ENCODE measurements around the gene C18orf32.
A peak's percentile ranks its signal among the peaks of the same experiment; 100 is the strongest.
"Not testable (repeated sequence)": the region's sequence is repeated elsewhere in the genome, so short reads cannot be mapped to it uniquely, and the experiment has no call there.

The C18orf32 gene

DNA sequence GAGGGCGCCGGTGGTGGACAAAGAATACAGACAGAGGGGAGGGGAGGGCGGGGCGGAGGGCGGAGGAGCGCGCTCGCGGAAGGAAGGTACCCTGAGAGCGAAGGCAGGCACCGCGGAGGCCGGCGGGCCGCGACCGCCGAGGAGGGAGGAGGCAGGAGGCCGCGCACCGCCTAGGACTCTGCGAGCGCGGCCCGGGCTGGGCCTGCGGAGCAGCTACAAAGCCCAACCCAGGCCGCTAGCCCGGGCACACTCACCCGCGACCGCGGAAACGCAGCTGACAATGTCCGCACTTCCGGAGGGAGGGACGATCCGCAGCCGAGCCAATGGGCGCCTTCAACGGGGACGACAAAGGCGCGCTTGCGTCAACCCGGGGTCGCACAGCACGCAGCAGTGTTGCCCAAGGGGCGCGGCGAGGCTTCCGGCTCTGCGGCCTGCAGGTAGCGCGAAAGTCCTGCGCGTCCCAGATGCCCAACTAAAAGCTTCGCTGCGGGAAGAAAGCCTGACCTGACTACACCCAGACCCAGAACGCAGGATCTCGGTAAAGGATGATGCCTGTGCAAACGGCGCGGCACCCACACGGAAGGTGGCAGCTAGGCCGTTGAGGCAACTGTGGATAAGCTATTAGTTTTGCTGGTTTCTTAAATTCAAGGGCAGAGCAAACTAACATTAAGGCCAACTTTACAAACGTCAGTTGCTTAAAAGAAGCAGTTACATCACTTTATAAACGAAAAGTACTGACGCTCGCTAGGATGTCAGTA is at the start of gene C18orf32:
C18orf32 (minus strand) TSS at position 282 of the 758 bp plus-strand sequence. CDS start 3,486 bp downstream, outside the sequence.
- no peaks in the 10 kb centered on the region for H3K9me3 Mint-ChIP-seq
- no peaks in the 10 kb centered on the region for H3K27me3 Mint-ChIP-seq
- peaks cover 48% of the 10 kb centered on the region for H3K36me3 Mint-ChIP-seq
- peaks cover 58% of the 10 kb centered on the region for H3K4me1 Mint-ChIP-seq
- H3K27ac Mint-ChIP-seq = peak within 1 kb of the TSS; percentile 91
- peak within 1 kb of the TSS; percentile 92 for H3K4me3 Mint-ChIP-seq

DNA sequence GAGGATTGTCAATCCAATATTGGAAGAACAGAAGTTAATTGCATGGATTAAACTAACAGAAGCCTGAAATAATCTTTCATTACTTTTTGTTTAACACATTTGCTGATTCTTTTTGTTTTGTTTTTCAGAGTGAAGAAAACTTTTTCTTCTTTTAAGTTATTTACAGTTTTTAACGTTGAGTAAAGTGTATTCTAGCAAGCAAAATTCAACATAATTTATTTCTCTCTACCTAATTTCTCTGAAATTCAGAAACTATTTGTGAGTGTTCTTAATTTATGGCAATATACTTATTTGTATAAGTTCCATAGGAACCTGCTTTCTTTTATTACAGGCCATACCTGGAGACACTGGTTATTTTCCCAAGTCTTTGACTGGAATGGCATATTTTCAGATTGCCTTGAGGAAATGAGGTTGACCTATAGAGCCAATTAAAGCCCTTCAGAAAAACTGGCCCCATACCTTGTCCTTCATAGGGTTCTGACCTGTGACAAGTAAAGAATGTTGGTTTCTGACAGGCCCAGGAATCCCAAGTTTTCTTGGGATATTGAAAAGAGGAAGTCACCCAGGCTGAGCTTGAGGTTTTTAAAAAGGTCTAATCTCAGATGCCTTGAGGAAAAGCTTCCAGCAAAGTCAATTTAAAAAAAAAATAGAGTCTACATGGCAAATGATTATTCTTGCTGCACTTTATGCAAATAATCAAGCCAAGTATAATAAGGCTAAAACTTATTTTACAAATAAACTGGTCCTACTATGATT is 48.0 kb upstream of the C18orf32 start:
- Mint-ChIP-seq H3K9me3 (no peaks in the 10 kb centered on the region), H3K4me1 (no peaks in the 10 kb centered on the region), H3K4me3 (no peak overlapping the region)

DNA sequence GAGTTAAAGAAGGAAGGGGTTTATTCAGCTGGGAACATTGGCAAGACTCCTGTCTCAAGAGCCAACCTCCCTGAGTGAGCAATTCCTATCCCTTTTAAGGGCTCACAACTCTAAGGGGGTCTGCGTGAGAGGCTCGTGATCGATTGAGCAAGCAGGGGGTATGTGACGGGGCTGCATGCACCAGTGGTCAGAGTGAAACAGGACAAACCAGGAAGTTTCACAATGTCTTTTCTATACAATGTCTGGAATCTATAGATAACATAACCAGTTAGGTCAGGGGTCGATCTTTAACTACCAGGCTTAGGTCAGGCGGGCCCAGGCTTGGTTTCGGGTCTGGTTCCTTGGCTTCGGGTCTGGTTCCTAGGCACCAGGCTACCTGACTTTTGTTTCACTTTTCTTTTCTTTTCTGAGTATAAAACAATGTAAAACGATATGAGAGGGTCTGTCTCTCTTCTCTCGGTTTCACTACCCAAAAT is 44.7 kb upstream of the C18orf32 start:
- no peaks in the 10 kb centered on the region for H3K4me1 Mint-ChIP-seq
- peaks cover 4% of the 10 kb centered on the region for H3K27me3 Mint-ChIP-seq
- no peaks in the 10 kb centered on the region for H3K9me3 Mint-ChIP-seq
- no peak overlapping the region for H3K4me3 Mint-ChIP-seq
- no peaks in the 10 kb centered on the region for H3K36me3 Mint-ChIP-seq
- H3K27ac Mint-ChIP-seq = no peak overlapping the region

More for the DNA sequence above, 48.0 kb upstream of the C18orf32 start:
- H3K27me3 Mint-ChIP-seq = peaks cover 4% of the 10 kb centered on the region
- no peak overlapping the region for H3K27ac Mint-ChIP-seq
- no peaks in the 10 kb centered on the region for H3K36me3 Mint-ChIP-seq

- Mint-ChIP-seq H3K4me3 (no peak overlapping the region), H3K9me3 (no peaks in the 10 kb centered on the region), H3K36me3 (no peaks in the 10 kb centered on the region), H3K27me3 (peaks cover 3% of the 10 kb centered on the region), H3K27ac (no peak overlapping the region), H3K4me1 (no peaks in the 10 kb centered on the region)
Measured at GRCh38 chr18:49529596-49529995, 42.6 kb upstream of the C18orf32 start.

DNA sequence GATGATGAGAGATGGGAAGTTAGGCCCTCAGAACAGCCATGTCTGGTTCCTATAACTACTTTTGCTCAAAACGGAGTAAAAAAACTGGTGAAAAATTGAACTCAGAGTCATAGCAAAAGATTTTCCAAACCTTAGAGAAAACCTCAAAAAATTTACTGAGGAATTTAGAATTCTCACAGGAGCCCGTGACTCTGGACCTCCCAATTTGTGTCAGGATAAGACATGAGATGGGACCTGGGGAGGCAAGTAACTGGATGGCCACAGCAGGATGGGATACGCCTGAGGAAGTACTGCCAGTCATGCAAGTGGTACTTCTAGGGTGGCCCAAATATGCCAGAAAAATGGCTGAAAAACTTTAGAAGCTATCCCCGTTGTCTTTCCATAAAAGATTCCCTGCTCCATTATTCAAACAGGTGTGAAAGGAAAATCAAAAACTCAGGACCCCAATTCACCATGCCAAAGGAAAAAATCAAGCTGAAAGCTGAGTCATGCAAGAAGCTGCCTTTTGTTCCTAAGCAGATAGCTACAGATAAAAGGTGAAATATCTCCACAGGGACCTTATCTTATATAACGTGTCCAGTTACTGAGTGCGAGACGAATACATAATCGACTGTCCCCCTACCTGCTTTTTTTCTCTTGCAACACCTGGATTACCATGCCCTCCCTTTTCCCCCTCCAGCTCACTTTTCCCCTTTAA is 40.7 kb upstream of the C18orf32 start:
- peaks cover 3% of the 10 kb centered on the region for H3K27me3 Mint-ChIP-seq
- H3K4me1 Mint-ChIP-seq = no peaks in the 10 kb centered on the region
- no peak overlapping the region for H3K27ac Mint-ChIP-seq
- no peak overlapping the region for H3K4me3 Mint-ChIP-seq
- H3K36me3 Mint-ChIP-seq = no peaks in the 10 kb centered on the region
- H3K9me3 Mint-ChIP-seq = no peaks in the 10 kb centered on the region

DNA sequence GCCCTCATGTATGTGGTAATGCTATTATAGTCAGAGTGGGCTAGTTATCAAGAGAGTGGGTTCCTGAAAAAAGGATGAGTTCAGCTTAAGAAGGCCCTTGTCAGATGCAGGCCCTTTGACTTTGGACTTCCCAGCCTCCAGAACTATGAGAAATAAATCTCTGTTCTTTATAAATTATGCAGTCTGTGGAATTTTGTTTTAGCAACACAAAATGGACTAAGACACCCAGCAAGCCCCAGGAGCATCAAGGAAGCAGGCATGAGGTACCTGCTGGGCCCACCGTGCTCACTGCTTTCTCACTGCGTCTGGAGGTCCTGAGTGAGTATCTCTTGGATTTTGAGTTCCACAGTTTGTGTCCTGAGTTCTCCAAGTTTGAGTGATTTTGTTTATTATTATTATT is 38.9 kb upstream of the C18orf32 start:
- Mint-ChIP-seq H3K27ac (no peak overlapping the region), H3K27me3 (no peaks in the 10 kb centered on the region), H3K36me3 (no peaks in the 10 kb centered on the region), H3K4me1 (no peaks in the 10 kb centered on the region), H3K4me3 (no peak overlapping the region), H3K9me3 (no peaks in the 10 kb centered on the region)

DNA sequence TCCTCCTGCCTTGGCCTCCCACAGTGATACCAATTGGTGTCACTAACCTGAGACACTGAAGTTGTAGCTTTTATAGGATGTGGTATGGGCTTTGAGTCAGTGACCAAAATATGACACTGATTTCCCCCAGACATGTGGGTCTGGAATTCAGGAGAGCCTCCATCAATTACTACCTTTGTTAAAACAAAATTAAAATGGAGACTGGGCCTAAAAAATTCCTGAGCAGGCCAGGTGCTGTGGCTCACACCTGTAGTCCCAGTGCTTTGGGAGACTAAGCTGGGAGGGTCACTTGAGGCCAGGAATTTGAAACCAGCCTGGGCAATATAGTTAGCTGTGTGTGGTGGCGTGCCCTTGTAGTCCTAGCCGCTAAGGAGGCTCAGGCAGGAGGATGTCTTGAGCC is 37.9 kb upstream of the C18orf32 start:
- Mint-ChIP-seq H3K9me3 (no peaks in the 10 kb centered on the region), H3K36me3 (no peaks in the 10 kb centered on the region), H3K27ac (no peak overlapping the region), H3K4me1 (no peaks in the 10 kb centered on the region), H3K4me3 (no peak overlapping the region), H3K27me3 (no peaks in the 10 kb centered on the region)

DNA sequence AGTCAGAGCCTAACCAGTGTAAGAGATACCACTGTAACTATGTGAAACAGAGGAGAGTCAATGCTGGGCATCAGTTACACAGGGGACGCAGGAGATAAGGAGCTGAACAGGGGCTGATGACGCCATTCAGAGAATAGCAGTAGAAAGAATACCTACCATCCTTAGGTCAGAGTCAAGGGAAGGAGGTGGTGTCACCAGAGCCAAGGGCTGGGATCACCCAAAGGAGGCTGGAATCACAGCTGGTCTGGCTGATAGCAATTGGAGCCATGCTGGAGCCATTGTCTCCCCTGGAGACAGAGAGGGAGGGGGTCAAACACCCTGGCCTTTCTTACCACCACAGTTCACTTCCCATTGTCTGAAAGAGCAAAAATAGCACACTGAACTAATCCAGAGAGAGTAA is 37.3 kb upstream of the C18orf32 start:
- no peak overlapping the region for H3K4me3 Mint-ChIP-seq
- H3K9me3 Mint-ChIP-seq = no peaks in the 10 kb centered on the region
- no peak overlapping the region for H3K27ac Mint-ChIP-seq
- no peaks in the 10 kb centered on the region for H3K27me3 Mint-ChIP-seq
- H3K36me3 Mint-ChIP-seq = no peaks in the 10 kb centered on the region
- no peaks in the 10 kb centered on the region for H3K4me1 Mint-ChIP-seq

DNA sequence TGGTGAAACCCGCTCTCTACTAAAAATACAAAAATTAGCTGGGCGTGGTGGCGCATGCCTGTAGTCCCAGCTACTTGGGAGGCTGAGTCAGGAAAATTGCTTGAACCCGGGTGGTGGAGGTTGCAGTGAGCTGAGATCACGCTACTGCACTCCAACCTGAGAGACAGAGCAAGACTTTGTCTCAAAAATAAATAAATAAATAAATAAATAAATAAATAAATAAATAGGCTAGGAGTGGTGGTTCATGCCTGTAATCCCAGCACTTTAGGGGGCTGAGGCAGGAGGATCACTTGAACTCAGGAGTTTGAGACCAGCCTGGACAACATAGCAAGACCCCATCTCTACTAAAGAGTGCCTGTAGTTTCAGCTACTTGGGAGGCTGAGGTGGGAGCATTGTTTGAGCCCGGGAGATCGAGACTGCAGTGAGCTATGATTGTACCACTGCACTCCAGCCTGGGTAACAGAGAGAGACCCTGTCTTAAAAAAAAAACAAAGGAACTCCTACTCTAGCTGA is 36.6 kb upstream of the C18orf32 start:
- not testable (repeated sequence) for H3K9me3 Mint-ChIP-seq, H3K36me3 Mint-ChIP-seq, H3K4me3 Mint-ChIP-seq, H3K27me3 Mint-ChIP-seq, H3K27ac Mint-ChIP-seq, H3K4me1 Mint-ChIP-seq

GRCh38 chr18:49521216-49521835 is 34.3 kb upstream of the C18orf32 start:
- H3K27ac Mint-ChIP-seq = no peak overlapping the region
- no peaks in the 10 kb centered on the region for H3K9me3 Mint-ChIP-seq
- H3K36me3 Mint-ChIP-seq = no peaks in the 10 kb centered on the region
- no peaks in the 10 kb centered on the region for H3K4me1 Mint-ChIP-seq
- peaks cover 4% of the 10 kb centered on the region for H3K27me3 Mint-ChIP-seq
- H3K4me3 Mint-ChIP-seq = no peak overlapping the region

DNA sequence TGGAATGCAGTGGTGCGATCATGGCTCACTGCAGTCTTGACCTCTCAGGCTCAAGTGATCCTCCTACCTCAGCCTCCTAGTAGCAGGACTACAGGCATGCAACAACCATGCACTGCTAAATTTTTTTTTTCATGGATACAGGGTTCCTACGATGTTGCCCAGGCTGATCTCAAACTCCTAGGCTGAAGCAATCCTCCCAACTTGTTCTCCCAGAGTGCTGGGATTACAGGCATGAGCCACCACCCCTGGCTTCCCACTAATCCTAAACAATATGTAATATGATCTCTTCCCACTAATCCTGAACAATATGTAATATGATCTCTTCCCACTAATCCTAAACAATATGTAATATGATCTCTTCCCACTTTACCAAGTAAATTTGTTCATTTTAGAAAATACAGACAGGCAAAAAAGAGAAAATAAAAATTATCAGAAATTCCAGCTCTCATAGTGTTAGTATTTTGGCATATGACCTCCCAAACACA is 33.7 kb upstream of the C18orf32 start:
- H3K4me1 Mint-ChIP-seq = no peaks in the 10 kb centered on the region
- H3K4me3 Mint-ChIP-seq = no peak overlapping the region

GRCh38 chr18:49519101-49519971 is 32.3 kb upstream of the C18orf32 start:
- no peak overlapping the region for H3K27ac Mint-ChIP-seq
- peaks cover 4% of the 10 kb centered on the region for H3K27me3 Mint-ChIP-seq
- H3K4me1 Mint-ChIP-seq = no peaks in the 10 kb centered on the region
- no peak overlapping the region for H3K4me3 Mint-ChIP-seq
- H3K9me3 Mint-ChIP-seq = no peaks in the 10 kb centered on the region
- no peaks in the 10 kb centered on the region for H3K36me3 Mint-ChIP-seq

More for the DNA sequence above, 33.7 kb upstream of the C18orf32 start:
- H3K27ac Mint-ChIP-seq = no peak overlapping the region
- H3K36me3 Mint-ChIP-seq = no peaks in the 10 kb centered on the region
- peaks cover 4% of the 10 kb centered on the region for H3K27me3 Mint-ChIP-seq
- no peaks in the 10 kb centered on the region for H3K9me3 Mint-ChIP-seq

DNA sequence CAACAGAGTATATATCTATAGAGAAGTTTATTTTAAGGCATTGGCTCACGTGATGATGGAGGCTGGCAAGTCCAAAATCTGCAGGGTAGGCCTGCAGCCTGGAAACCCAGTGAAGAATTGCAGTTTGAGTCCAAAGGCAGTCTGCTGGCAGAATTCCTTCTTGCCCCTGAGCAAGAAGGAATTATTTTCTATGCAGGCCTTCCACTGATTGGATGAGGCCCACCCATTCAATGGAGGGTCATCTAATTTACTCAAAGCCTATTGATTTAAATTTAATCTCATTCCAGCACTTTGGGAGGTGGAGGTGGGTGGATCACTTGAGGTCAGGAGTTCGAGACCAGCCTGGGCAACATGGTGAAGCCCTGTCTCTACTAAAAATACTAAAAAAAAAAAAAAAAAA is 30.4 kb upstream of the C18orf32 start:
- H3K27ac Mint-ChIP-seq = no peak overlapping the region
- H3K4me1 Mint-ChIP-seq = no peaks in the 10 kb centered on the region
- H3K36me3 Mint-ChIP-seq = no peaks in the 10 kb centered on the region
- H3K27me3 Mint-ChIP-seq = peaks cover 4% of the 10 kb centered on the region
- no peaks in the 10 kb centered on the region for H3K9me3 Mint-ChIP-seq
- no peak overlapping the region for H3K4me3 Mint-ChIP-seq

DNA sequence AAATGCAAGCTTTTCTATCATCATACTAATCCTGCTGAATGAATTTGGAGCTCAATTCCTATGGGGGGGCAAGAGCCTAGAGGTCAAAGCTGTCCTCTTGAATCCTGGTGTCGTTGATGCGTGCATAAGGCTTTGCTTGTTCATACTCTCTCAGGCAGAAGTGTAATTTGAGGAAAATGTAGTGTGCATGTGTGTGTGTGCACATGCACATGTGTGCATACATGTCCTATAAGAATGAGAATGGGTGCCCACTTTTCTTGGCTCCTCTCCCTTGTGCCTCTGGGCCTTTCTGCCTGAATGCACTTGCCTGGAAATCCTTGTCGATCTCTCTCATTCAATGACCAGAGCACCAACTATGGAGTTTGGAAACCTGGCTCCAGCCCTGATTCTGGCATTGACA is 28.5 kb upstream of the C18orf32 start:
- Mint-ChIP-seq H3K4me3 (no peak overlapping the region), H3K9me3 (no peaks in the 10 kb centered on the region), H3K27me3 (peaks cover 5% of the 10 kb centered on the region), H3K4me1 (no peaks in the 10 kb centered on the region), H3K27ac (no peak overlapping the region), H3K36me3 (no peaks in the 10 kb centered on the region)
